ENCODE results near the gene FRMD3.

Gene FRMD3

DNA sequence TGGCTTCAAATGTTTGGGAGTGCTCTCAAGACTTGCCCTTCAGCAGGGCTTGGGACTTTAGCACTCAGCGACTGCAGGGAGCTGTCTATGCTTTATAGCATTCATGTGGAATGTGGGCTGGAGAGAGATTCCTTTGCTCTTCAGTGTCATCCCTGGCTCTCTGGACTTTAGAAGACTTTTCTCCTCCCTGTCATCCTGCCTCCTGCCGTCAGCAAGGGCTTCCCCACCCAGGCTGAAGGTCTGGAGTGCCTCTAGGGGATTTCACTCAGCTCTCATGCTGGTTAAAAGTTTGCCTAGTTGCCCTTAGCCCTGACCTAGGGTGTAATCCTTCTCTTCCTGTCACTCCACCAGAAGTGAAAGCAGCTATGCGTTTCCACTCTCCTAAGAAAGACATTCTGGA lies 210.9 kb downstream of the FRMD3 start:
- DNase-seq = no peak

DNA sequence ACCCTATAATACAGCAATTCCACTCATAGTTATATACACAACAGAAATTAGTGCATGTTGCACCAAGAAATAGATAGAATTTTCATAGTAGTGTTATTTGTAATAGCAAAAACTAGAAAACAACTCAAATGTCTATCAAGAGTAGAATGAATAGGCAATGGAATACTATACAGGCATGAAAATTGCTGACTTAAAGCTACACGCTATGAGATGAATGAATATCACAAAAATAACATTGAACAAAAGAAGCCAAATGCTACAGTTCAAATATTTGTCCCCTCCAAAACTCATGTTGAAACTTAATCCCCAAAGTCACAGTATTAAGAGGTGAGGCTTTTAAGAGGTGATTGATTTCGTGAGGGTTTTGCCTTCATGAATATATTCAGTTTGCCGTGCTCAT lies 215.1 kb downstream of the FRMD3 start:
- no peak for DNase-seq

DNA sequence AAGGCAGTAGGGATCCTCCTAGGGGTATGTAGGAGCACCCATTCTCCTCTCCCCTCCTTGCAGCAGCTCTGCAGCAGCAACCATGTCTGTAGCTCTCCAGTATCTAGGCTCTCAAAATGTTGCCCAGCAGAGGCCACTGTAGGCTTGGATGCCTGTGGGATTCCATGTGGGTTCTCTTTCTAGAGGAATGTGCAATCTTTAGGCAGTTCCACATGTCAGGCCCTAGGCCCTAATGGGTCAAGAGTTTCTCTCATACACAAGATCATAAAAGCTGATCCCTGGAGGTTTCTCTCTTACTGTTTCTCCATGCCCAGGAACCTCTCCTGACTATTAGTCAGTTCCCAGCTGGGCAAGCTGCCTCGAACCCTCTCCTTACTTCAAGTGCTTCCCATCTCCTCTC lies 215.8 kb downstream of the FRMD3 start:
- DNase-seq = no peak

DNA sequence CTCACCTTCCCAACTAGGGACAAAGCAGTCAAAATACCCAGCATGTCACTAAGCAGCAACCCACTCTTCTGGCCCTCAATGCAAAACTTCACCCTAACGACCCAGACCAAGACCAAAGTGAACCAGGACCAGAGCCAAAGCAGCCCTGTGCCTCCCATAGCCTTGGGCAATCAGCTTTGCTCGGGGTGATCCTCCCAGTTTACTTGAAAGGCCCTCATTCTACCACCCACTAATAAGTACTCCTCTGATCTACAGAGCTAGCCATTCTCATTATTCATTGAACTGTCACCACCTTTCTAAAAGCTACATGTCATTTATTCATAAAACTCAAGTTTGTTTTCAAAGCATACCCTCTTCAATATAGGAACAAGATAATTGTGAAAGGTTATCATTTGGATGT lies 221.0 kb downstream of the FRMD3 start:
- DNase-seq = no peak

DNA sequence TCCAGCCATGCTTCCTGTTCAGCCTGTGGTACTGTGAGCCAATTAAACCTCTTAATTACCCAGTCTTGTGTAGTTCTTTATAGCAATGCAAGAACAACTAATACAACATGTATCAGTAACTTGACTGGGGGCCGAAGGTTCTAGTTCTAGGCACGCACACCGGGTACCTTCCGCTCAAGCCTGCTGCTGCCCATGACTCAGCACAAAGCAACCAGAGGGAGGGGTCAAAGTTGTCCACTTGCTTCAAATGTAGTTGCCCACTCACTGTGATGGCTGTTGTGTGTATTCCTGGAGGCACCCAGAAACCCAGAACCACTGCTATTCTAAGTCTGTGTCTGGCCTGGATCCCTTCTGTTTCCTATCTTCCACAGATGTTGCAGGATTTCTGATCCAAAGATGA lies 222.6 kb downstream of the FRMD3 start:
- no peak for DNase-seq

DNA sequence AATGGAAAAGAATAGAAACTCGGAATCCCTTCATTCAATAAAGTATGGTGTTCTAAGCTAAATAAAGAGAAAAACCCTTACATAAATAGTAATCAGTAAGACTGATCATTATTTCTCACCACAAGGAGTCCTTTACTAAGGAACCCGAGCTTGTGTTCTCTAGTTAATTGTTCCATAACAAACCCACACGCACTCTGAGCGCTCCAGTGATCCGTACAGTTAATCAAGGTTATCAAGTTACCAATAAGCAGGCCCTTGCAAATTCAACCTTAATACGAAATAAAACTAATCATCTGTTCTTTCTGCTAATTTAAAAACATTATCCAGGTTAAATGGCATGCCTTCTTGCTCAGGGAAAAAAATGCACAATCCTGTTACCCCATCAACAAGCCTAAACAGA lies 224.4 kb downstream of the FRMD3 start:
- no peak for DNase-seq

DNA sequence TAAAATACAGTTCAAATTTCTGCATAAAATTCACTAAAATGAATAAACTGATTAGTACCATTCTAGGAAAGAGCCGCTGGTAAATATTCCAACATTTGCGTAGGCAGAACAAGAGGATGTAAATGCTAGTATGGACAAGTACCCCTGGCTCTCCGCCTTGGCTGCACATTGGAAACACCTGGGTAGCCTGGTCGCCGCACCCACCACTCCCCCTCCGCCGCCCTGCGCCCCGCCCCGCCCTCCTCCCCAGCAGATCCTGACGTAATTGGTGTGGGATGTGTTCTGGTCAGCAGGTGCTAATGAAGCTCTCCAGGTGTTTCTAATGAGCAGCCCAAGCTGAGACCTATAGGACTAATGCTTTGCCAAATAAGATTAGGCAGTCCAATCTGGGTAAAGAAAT lies 225.7 kb downstream of the FRMD3 start:
- no peak for DNase-seq

DNA sequence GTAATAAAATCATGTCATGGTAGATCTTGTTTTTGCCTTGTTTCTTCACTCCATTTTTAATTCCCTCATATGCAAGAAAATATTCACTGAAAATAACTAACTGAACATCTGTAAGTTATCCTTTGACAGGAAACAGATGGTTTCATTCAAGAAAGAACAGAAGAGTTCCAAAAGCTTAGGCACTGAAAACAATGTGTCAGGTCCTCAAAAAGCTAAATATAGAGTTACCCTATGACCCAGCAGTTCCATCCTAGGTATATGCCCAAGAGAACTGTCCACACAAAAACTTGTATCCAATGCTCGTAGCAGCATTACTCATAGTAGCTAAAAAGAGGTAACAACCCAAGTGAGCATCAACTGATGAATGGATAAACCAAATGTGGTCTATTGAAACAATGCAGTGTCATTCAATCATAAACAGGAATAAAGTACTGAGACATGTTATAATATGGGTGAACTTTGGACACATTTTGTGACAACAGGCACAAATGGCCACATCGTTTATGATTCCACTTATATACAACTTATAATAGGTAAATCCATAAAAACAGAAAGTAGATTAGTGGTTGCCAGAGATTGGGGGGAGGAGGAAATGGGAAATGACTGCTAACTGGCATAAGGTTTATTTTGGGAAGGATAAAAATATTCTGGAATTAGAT lies 231.0 kb downstream of the FRMD3 start:
- DNase-seq = no peak

DNA sequence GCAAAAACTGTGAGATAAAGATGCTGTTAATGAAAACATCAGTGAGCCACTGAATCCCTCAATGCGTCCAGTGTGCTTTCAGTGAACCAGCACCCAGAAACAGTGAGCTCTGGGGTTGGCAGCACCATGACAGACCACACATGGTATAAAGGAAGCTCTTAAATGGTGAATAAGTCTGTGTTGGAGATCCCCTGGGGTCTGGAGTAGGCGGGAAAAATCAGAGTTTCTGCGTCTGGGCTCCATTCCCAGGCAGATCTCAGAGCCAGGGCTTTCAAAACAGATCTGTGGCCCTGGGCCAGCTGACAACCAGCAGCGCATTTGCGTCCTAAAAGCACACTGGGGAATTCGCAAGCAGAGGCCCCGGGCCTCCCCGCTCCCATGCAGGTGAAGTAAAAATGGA lies 233.5 kb downstream of the FRMD3 start:
- DNase-seq = no peak

DNA sequence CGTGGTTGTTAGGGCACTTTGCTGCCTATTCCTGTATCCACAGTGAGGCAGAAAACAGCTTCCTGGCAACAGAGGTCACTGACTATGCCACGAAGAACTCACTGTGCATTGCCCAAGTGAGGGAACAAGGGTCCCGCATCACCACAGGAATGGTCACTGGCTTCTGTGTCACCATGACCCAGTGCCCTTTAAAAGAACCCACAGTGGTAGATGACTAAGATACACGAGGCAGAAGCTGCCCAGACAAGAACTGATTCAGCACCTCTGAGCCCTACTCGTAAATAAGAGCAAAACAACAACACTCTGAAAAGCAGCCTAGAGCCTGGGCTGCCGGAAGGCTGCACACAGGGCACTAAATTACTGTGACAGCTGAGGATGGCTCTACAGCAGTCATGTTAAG lies 238.6 kb downstream of the FRMD3 start:
- DNase-seq = no peak

DNA sequence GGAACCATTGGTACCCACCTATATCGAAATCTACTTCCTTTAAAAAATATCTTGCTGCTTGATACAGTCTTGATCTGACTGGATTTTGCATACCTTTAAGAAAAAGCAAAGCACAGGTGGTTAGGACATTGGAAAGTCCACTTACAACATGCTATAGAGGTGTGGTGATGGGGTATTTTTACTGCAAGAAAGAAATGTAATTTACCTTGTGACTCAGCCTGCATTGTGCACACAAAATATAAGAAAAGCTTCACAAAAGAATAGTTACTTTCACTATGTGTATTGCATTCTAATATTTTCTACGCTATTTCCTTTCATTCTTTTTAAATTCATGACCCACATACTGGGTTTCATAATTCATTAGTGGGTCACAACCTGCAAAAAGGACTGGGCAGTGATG lies 239.1 kb downstream of the FRMD3 start:
- DNase-seq = no peak

DNA sequence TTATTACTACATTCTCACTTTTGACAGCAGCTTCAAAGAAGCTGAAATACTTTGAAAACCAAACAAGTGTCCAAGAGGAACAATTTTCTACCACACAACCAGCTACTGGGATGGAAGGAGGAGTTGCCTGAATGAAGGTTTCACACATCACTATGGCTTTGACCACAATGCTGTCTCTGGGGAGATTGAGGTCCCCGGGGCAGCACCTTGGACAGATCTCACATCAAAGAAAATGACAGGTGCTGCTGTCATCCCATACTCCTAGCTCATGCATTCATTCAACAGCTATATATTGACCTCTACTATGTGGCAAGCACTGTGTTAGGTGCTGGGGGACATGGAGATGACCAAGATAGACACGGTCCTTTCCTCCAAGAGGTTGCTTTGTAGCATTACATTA lies 242.1 kb downstream of the FRMD3 start:
- DNase-seq = no peak

DNA sequence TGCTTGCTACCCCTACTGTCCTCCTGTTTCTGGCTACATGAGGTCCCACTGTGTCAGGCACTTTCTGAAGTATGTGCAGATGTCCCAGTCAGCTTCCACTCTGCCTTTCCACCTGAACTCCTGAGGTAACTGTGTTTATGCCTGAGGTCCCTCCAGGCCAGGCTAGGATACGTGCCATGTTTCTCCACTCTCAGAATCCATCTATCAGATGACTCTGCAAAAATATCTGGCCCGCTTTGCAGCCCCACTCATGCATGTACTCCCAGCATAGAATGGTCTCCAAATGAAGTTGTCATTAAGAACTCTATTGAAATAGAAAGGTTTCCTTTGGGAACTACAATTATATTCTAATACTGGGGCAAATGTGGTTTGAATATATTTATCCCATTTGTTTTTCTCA lies 243.4 kb downstream of the FRMD3 start:
- no peak for DNase-seq

DNA sequence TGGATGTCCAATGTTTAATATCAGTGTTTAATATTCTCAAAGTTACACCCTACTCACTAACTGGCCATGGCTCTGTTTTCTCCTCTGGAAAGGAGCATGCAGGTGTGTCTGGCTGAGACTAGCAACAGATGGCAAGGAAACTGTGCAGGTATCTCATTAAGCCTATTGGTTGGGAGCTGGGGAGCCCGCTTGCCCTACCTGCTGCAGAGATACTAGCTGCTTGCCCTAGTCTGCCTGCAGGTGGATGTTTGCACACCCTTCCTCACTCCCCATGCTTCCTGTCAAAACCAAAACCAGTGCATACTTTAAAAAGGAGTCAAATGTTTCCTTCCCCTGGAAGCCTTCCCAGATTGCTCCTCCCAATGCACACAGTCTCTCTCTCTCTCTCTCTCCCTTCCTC lies 247.0 kb downstream of the FRMD3 start:
- DNase-seq = no peak

DNA sequence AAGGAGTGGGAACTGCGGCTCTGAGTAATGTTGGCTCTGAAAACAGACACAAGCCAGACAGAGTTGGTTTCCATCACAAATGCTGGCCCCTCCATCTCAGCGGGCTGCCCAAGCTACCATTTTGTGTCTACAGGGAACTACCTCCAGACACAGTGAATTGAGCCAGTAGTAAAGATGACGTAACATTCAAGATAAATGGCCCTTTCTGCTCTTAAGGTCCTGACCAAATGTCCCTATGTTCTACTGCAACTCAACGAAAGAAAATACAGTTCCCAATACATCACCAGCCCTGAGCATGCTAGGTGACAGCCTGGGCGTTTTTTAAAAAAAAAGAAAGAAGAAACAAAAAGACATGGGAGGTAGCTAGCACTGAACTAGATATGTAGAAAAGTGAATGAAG lies 247.5 kb downstream of the FRMD3 start:
- DNase-seq = no peak

DNA sequence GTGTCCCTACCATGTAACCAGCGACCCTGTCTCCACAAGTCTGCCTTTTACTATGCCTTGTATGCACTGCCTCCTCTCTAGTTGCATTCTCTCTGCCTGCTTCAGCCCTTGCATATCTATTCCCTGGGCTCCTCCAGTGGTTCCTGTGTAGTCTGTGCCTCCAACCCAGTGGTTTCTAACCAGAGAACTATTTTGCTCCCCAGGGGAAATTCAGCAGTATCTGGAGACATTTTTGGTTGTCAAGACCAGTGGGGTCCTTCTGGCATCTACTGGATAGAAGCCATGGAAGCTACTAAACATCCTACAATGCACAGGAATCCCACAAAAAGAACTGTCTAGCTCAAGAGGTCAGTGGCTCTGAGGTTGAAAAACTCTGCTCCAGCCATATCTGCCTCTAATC lies 251.2 kb downstream of the FRMD3 start:
- no peak for DNase-seq

DNA sequence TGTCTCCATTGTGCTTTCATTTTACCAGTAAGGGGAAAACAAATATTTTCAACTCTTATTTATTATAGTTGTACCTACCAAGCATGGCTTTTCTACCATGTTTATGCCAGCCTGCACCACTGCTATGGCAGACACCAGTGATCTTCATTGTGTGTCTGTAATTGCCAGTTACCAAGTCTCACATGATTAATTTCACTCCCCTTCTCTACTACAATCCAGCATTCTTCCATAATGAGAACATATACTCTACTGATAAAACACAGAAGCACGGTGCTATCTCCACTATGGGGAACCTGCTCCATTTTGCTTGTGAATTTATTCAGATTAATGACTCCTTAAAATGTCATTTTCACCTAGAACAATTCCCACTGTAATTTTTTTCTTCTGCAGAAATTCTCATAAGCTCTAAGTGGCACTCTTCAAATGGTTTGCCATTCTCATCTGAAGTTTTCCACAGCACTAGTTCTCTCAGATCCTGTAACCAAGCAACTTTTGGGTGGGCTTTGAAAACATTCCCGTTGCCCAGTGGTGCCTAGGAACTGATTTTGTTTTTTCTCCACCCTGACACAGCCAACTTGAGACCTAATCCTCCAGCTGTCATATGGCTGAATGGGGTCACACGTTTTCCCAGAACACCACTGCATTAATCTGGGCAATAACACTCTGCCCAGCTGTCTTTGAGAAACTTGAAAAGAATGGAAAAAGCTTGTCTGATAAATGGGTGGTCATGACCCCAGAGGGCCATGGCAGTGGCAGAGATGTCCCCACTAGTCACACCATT lies 252.6 kb downstream of the FRMD3 start:
- no peak for DNase-seq

DNA sequence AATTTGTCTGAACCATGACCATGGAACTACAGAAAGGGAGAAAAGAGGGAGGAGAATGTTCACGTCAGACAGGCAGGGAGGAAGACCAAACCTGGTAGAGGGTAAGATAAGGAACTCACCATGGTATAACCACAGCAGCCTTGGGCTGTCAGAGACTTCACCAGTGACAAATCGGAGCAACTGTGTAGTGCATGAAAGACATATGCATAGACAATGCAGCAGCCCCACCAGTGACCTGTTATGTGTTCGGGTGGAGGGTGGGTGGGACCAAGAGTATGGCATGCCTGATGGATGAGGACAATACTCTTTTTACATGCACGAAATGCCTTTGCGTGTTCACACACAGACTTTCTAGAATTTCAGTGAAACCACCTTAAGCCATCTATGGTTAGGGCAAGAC lies 253.5 kb downstream of the FRMD3 start:
- no peak for DNase-seq

DNA sequence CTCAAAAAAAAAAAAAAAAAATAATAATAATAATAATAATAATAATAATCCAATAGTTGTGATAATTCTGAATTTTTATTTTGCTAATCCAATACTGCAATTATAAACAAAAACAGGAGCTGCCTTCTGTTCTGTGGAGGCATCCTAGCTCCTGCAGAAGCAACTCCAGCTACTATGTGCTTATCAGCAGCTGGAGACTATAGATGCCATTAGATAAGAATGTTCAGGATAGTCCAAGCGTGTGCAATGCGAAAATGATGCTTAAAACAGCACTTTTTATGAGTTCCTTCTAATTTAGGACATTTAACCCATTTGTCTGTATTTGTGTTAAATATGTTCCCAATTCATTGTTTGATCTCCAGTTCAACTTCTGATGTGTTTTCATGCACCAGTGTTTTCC lies 254.7 kb downstream of the FRMD3 start:
- DNase-seq = no peak

DNA sequence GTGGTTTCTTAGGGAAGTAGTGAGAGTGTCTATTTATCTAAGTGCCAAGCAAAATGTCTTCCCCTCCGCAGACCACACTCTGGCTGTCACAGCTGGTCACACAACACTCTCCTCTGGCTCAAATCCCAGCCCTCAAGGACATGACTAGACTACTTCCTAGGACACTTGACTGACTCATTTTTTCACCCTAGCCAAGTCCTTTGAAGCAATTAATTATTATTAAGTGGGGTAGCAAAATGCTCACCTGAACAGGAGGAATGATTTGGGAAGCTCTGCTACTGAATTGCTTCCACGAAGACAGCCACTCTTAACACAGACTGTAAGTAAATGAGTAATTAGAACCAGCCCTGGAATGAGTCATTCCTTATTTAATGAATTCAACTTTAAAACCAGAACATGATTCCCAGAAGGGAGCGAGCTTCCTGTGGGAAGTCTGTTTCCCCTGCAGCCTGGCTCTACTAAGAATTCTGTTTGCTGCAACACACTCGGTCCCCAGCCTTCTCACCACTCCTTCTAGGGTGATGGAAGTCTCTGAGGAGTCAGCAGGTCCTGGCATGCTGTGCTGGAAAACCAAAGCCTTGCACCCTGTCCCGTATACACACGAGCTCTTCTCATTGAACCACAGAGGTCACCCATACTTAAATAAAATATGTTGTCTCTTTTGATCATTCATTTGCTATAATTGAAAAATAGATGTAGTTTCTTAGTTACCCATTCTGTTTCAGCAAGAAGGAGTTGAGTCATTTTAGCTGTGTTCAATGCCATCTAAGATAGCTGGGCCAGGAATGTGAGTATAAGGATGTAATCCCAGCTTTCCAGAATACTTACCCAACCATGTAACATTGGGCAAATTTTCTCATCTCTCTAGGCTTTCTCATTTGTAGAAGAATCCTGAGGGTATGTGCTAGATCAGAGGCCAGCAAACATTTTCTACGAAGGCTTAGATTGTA lies 256.6 kb downstream of the FRMD3 start:
- no peak for DNase-seq

DNA sequence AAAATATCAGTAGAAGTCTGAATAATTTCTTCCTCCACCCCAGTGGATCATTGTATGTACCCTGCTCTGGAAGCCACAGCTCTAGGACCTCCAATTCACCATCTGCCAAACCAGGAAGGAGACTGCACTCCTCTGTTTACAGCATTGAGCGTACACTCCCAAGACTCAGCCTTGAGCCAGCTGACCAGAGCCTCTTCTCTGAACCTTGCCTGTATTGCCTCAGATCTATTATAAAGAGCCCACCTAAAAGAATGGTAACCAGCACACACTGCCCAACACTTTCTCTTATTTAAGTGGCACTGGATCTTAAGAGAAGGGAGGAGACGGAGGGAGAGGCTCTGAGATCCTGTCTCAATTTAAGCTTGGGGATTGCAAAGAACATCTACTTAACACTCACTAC lies 257.4 kb downstream of the FRMD3 start:
- DNase-seq = no peak

DNA sequence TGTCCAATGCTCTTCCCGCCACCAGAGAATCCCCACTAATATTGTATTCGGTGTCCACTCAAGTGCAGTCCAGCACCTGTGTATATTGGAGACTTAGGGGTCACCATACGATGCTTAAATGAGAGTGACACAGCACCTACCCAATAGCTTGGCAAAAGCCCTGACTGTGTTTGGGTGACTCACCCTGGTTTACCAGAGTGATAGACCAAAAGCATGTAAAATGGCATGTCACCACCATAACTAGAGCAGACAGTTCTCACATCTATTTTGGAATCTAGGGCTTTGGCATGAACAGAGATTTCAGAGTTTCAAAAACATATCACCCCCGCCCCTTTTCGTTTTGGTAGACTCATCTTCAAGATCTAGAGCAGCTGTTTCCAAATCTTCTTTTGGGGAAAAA lies 257.9 kb downstream of the FRMD3 start:
- DNase-seq = no peak

DNA sequence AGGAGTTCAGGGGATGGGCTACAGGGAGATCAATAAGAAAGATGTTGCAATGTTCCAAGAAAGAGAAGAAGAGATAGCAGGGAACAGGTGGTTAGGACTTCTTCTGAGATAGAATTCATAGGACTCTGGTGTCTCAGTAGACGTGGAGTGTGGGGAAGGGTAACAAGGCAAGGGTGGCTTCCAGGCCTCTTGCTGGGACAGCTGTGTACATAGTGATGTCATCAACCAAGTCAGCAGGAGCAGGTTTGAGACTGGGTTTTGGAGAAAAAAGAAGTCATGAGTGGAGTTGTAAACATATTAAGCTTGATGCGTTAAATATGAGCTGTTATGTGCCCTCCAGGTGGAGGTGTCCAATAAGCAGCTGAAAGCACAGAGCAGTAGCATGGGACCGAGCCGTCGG lies 263.4 kb downstream of the FRMD3 start:
- DNase-seq = no peak

DNA sequence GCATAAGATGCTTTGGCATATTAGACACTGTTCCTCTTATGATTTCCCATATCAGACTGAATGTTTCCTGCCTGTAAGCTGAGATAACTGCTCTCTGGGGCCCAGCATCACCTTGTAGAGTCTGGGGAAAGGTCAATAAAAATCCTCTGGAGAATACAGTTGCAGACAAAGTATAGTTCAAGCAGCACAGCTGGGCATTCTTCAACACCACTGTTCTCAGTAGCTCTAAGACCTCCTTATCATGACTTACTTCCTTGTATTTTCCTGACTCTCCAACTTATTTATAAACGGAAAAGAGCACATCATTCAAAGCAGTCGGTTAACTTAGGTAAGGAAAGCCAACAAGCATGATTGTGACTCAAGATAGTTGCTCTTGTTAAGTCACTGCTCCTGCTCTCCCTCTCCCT lies 266.5 kb downstream of the FRMD3 start:
- DNase-seq = no peak

All from activated naive CD4-positive, alpha-beta T cell treated with Interleukin-2 at 50 U/mL for 16 hours (primary cell).